Measurements from ENCODE around the gene DIRAS3. TPM values are rescaled to one million over a fixed set of nuclear protein-coding genes. Genes with fewer than 3 reads are reported as not detected.
"Not testable (repeated sequence)": the region's sequence is repeated elsewhere in the genome, so short reads cannot be mapped to it uniquely, and the experiment has no call there.

Gene DIRAS3
- total RNA-seq, 1 experiment from 2014 or later, result not detected

DNA sequence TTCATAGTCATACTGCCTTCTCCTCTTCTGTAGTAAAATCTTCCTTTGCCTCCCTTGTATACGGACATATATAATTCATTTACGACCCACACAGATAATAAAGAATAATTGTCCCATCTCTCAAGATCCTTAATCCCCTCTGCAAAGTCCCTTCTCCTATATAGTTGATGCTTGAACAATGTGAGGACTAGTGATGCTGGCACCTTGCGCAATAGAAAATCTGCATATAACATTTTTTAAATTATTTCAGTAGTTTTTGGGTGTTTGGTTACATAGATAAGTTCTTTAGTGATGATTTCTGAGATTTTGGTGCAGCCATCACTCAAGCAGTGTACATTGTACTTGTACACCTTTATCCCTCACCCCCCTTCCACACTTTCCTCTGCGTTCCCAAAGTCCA is 21.0 kb downstream of the DIRAS3 start:
- no peak for DNase-seq (ENCODE audit: low spot score)

GRCh38 chr1:68028566-68028965 is 21.9 kb downstream of the DIRAS3 start:
- in situ Hi-C loops (cut with HindIII; ENCODE audit: low sequenced_read_pairs), result no loop called here
- DNase-seq (ENCODE audit: low spot score), result no peak

More for the DNA sequence above, 21.0 kb downstream of the DIRAS3 start:
- in situ Hi-C loops (cut with HindIII; ENCODE audit: low sequenced_read_pairs), result no loop called here

- no peak for DNase-seq (ENCODE audit: low spot score)
- in situ Hi-C loops (cut with HindIII; ENCODE audit: low sequenced_read_pairs), result no loop called here
Measured at GRCh38 chr1:68024635-68025338, 25.6 kb downstream of the DIRAS3 start.

- in situ Hi-C loops (cut with HindIII; ENCODE audit: low sequenced_read_pairs), result no loop called here
- no peak for DNase-seq (ENCODE audit: low spot score)
Measured at GRCh38 chr1:68016381-68016780, 34.0 kb downstream of the DIRAS3 start.

DNA sequence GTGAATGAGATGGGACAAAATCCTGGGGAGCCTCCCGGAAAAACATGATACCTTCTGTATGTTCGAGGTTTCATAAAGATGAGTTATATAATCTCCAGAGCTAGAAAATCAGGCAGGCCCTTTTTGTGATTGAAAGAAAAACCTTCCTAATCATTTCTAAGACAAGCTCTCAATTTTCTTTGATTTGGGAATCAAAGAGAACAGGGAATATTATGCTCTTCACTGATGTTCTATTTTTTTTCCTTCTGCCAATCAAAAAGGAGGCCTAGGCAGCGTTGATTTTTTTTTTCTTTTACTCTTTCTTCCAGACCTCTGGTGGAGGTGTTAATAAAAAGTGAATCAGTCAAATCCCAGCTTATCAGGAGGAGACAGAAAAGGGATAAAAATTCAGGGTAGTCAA is 34.5 kb downstream of the DIRAS3 start:
- DNase-seq (ENCODE audit: low spot score), result no peak
- in situ Hi-C loops (cut with HindIII; ENCODE audit: low sequenced_read_pairs), result no loop called here

- in situ Hi-C loops (cut with HindIII; ENCODE audit: low sequenced_read_pairs), result no loop called here
- no peak for DNase-seq (ENCODE audit: low spot score)
Measured at GRCh38 chr1:68015369-68015768, 35.1 kb downstream of the DIRAS3 start.

DNA sequence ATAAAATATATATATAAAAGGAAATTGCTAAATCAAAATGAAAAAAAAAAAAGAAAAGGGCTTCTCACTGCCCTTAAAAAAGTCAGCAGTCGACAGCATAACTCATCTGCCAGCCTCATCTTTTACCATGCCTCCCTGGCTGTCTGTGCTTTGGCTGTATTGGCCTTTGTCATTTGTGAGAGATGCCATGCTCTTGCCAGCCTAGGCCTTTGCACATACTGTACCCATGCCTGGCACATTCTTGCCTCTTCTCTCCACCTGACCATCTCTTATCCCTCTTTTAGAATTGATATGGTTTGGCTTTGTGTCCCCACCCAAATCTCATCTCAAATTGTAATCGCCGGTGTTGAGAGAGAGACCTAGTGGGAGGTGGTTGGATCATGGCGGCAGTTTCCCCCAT is 37.1 kb downstream of the DIRAS3 start:
- DNase-seq (ENCODE audit: low spot score), result no peak
- in situ Hi-C loops (cut with HindIII; ENCODE audit: low sequenced_read_pairs), result no loop called here

DNA sequence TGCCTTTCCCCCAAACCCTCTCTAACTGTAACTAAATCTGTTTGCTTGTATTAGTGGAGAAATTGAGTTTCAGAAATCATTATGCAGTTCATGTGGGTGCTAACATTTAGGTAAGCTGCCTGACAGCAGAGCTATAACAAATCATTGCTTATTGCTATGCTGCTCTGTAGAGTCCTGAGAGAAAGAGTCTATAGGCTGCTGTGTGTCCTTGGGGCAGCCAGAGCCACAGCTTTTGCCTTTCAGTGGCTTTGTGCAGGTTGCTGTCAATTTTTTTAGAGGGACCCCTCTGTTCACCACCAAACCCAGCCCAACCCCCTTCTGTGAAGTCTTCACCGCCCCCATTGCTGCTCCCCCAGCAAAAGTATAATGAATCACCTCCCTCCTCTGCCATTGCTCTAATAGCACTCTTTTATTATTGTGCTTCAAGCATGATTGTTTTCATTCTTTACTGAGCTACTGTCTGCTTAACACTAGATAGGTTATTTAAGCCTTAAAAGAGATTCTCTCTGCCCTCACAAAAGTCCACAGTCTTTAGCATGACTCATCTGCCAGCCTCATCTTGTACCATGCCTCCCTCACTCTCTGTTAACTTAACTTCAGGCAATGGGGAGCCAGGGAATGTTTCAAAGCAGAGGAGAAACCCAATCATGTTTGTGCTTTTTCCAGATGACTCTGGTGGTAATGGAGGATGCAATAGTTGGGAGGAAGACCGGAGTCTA is 38.6 kb downstream of the DIRAS3 start:
- DNase-seq (ENCODE audit: low spot score), result no peak
- in situ Hi-C loops (cut with HindIII; ENCODE audit: low sequenced_read_pairs), result no loop called here

GRCh38 chr1:68010543-68010942 is 39.9 kb downstream of the DIRAS3 start:
- in situ Hi-C loops (cut with HindIII; ENCODE audit: low sequenced_read_pairs), result no loop called here
- no peak for DNase-seq (ENCODE audit: low spot score)

DNA sequence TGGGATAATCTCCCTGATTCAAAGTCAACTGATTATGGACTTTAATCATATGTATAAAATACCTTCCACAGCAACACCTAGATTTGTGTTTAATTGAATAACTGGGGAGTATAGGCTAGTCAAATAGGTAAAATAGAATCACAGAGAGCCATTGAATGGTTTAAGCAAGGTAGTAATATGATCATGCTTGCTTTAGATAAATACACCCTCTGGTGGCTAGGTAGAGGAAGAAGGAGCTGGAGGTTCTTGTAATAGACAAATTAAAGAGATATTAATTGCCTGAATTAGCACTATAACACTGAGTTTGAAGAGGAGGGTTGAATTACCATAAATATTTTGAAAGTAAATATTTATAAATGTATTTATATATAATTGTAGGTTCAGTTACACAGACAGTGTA is 40.3 kb downstream of the DIRAS3 start:
- DNase-seq (ENCODE audit: low spot score), result no peak
- in situ Hi-C loops (cut with HindIII; ENCODE audit: low sequenced_read_pairs), result no loop called here

DNA sequence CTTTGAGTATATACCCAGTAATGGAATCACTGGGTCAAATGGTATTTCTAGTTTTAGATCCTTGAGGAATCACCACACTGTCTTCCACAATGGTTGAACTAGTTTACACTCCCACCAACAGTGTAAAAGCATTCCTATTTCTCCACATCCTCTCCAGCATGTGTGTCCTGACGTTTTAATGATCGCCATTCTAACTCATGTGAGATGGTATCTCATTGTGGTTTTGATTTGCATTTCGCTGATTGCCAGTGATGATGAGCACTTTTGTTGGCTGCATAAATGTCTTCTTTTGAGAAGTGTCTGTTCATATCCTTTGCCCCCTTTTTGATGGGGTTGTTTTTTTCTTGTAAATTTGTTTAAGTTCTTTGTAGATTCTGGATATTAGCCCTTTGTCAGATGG is 46.8 kb downstream of the DIRAS3 start:
- in situ Hi-C loops (cut with HindIII; ENCODE audit: low sequenced_read_pairs); DNase-seq (ENCODE audit: low spot score): not testable (repeated sequence)

DNA sequence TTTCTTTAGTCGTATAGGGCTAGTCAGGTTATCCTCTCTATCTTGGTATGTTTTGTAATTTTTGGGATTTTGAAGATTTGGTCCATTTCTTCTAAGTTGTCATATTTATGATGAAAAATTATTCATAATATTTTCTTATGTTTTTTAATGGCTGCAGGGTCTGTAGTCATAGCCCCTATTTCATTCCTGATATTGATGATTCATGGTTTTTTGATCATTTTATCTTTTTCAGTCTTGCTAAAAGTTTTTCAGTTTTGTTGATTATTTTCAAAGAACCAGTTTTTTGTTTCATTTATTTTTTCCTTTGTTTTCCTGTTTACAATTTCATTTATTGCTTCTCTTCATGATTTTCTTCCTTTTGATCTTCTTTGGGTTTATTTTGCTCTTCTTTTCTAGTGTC is 50.2 kb downstream of the DIRAS3 start:
- in situ Hi-C loops (cut with HindIII; ENCODE audit: low sequenced_read_pairs), result no loop called here
- DNase-seq (ENCODE audit: low spot score), result no peak

- in situ Hi-C loops (cut with HindIII; ENCODE audit: low sequenced_read_pairs), result no loop called here
- DNase-seq (ENCODE audit: low spot score), result no peak
Measured at GRCh38 chr1:67997746-67998145, 52.7 kb downstream of the DIRAS3 start.

Other genes with a start within 250 kb of the DIRAS3 start
- 2.6 and 4.7 TPM in 2 replicates for gene GNG12, start 217.2 kb downstream of the DIRAS3 start, total RNA-seq (2014; rRNA removed; shearing (Covaris generic))
- 280 and 326 TPM in 2 replicates for gene WLS, start 181.9 kb upstream of the DIRAS3 start, total RNA-seq (2014; rRNA removed; shearing (Covaris generic))

All from G401 (cell line).